CD4-positive, alpha-beta T cell treated with Interleukin-4 for 4 hours (primary cell): ENCODE data around the gene ZNF865.

Experiments used
- DNase-seq: peaks from one replicate; pipeline ENCODE4 v3.0.0-alpha.2; 2020

The ZNF865 gene

GRCh38 chr19:55663846-55664536, 58.5 kb downstream of the ZNF865 start:
- DNase-seq: no peak

GRCh38 chr19:55666343-55667005, 61.0 kb downstream of the ZNF865 start:
- DNase-seq: no peak
